AML-193 (cell line): ENCODE measurements around the gene PRKX.
"Not testable (repeated sequence)": the region's sequence is repeated elsewhere in the genome, so short reads cannot be mapped to it uniquely, and the experiment has no call there.

ENCODE experiments used
- DNase-seq, 2 experiments: peaks; one replicate each; lab custom pipeline; 2025; lab: John Stamatoyannopoulos, UW

The PRKX gene

DNA sequence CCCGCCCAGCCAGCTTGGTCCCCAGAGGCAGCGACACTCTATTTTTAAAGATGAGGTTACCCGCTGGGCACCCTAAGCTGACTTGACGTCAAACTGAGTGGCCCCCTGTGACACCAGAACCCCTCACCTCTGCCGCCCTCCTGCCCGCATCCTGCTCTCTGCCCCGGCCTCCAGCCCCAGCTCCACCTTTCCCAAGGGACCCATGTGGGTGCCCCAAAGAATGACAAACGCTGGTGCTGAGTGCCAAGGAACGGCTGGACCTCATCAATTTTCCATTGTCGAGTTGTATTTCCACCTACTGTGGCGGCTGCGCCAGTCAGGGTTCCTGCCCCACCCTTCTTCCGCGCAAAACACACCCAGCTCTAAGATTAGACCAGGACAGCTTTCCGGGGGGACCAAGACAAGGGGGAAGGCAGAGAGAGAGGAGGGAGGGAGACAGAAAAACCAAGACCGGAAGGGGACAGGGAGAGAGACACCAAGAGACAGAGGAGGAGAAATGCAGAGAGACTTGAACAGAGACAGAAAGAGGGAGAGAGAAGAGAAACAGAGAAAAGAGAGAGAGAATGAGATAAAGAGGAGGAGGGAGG is 2.0 kb downstream of the PRKX start:
- DNase-seq: no peak

DNA sequence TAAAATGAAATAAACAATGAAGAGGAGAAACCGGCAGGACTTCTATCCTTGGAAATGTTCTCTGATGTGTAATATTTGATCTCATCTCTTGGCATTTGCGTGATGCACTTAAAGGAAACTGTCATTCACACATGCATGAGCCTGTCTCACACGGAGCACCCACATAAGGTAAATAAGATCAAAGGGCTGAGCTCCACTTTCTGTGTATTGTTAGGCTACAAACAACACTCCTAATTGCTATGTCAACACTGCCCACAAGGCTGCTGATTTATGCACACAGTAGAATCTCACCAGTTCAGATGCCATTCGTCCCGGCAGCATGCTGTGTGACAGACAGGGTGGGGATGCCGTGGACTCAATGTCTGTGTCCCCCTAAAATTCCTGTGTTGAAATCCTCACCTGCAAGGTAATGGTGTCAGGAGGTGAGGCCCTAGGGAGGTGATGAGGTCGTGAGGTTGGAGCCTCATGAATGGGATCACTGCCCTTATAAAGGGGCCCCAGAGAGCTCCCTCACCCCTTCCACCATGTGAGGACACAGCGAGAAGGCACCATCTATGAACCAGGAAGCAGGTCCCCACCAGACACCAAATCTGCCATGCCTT is 5.7 kb downstream of the PRKX start:
- DNase-seq: not testable (repeated sequence)

DNA sequence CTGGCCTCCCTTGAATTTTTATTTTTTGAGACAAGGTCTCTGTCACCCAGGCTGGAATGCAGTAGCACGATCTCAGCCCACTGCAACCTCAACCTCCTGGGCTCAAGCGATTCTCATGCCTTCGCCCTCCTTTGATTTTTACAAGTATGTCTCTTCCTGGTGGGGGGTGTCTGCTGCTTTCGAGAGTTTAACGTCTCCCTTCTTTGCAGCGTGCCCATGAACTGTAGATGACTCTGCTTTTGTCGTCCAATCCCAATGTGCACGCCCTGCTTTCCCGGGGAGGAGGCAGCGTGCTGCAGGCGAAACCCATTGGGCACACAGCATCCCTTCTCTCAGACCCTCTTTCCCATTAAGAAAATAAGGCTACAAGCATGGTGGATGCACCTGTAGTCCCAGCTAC is 7.0 kb downstream of the PRKX start:
- DNase-seq: no peak

DNA sequence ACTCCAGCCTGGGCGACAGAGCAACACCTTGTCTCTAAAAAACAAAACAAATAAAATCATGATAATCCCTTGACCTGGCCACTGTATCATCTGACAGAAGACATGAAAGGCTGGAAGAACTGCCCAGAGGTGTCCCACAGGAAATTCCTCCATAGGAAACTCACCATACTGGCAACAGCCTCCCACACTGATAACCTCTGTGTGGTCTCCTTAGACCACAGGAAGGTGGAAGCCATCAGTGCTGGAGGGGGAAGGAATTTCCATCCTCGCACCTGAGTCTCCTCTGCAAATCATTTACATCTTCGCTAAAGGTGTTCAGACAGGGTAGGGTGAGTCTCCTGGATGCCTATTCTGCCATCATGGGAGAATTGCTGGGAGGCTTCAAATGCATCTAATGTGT is 10.2 kb downstream of the PRKX start:
- not testable (repeated sequence) for DNase-seq

- not testable (repeated sequence) for DNase-seq
Observed at GRCh38 chrX:3702095-3702494, 11.4 kb downstream of the PRKX start.

GRCh38 chrX:3701445-3701928 is 12.0 kb downstream of the PRKX start:
- DNase-seq: not testable (repeated sequence)

DNA sequence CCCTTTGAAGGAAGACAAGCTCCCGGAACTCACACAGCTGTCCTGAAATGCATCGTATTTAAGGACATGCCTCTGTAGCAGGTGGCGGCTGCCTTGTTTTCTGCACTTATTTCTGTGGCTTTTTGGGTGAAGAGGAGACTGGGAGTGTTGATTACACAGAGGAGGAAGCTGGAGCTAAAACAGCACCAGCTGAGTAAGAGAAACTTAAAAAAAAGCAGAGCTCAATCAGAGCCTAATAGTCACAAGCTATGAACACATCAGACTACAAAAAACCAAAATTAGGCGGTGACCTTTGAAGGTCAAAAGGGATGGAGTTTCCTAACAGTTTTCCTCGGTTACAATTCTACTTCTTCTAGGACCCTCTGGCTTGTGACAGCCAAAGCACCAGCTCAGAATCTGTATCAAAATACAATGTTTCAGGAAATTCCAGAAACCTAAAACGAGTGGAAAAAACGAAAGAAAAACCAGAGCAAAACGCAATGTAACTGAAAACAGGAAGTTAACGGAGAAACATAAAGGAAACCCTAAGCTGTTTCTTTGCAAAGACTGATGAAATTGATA is 13.5 kb downstream of the PRKX start:
- DNase-seq: peak in 1 of 2 experiments; percentile 30

GRCh38 chrX:3697701-3698279 is 15.7 kb downstream of the PRKX start:
- no peak for DNase-seq

GRCh38 chrX:3697220-3697684 is 16.2 kb downstream of the PRKX start:
- no peak for DNase-seq

DNA sequence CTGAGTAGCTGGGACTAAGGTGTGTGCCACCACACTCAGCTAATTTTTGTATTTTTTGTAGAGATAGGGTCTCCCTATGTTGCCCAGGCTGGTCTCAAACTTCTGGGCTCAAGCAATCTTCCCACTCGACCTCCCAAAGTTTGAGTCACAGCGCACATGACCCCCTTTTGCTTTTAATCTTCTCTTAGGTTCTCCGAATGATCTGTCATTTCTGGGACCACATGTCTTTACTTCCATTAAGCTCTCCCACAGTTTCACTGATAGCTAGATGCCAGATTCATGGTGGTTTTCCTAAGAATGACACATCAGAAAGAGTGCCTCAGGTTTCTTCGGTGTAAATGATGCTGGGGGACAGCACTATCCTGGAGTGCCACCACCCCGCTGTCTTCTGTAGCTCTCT is 17.9 kb downstream of the PRKX start:
- DNase-seq: no peak

GRCh38 chrX:3690140-3690539 is 23.3 kb downstream of the PRKX start:
- no peak for DNase-seq

DNA sequence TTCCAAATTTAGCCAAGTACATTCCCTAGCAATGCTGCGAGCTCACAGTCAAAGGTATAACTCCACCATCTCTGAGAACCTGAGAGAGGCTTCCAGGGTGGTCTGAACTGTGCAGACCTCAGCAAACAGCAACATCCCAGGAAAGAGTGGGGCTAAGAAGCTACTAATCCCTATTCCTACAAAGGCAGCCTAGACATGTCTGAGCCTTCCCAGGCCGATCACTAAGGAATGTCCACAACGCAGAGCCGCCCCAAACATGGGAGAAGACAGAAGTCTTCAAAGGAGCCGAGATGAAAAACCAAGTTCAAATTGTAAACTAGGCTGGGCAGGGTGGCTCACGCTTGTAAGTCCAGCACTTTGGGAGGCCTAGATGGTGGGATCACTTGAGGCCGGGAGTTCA is 30.2 kb downstream of the PRKX start:
- DNase-seq: not testable (repeated sequence)

GRCh38 chrX:3680459-3680858 is 33.0 kb downstream of the PRKX start:
- DNase-seq: no peak

DNA sequence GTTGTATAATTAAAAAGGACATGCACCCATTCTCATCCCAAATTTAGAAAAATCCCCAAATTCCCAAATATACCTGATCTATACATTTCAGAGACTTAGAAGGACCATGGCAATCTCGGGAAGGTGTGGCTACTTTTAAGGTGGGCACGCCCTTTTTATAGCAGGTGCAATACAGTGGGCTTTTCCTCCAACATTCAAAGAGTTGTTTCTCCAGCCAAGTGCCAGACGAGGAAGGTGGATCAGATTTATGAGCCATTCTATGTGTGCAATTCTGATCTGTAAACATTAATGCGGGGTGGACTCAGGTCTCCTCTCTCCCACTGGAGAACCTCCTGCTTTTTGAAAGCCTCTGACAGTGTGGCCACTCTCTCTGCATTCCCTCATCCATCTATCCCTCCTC is 33.8 kb downstream of the PRKX start:
- no peak for DNase-seq

GRCh38 chrX:3678328-3678727 is 35.1 kb downstream of the PRKX start:
- no peak for DNase-seq

GRCh38 chrX:3674881-3675280 is 38.6 kb downstream of the PRKX start:
- DNase-seq: no peak

DNA sequence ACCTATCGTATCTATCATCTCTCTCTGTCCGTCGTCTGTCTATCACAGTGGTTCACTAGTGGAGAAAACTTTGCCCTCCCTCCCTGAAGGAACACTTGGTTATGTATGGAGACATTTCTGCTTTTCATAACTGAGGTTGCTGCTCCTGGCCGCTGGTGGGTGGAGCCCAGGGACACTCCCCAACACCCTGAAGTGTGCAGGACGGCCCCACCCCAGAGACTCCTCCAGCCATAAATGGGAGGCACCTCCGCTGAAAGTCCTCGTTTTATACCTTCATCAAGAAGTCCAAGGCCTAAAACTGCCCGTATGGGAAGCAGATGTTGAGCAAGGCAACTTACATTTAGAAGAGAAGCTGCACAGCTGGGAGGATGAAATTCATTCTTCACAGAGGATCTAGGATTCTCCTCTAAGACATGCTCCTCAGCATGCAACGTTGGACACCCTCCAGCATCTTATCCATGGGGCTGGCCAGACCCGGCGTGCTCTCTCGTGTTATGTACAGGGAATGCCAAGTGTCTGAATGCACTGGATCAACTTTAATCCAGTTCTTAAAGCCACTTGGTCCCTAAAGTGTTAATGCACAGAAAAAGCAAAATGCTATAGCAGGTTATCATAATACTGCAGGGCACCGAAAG is 43.5 kb downstream of the PRKX start:
- no peak for DNase-seq

DNA sequence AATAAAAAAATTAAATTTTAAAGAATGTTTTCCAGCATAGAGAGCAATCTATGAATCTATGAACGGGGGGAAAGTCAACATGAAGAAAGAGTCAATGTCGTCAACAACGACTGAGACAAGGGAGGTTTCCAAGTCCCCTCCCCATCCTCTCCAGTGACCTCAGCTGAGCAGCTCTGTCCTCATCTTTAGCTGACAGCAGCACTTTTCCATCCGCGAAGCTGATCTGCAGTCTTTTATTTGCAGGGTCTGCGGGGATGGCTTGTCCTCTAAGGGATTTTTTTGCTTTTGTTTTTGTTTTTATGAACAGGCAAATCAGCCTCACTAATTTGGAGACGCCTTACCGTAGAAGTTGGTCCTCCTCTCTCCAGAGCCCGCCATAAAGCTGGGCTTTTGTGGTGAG is 46.5 kb downstream of the PRKX start:
- no peak for DNase-seq

GRCh38 chrX:3664921-3665320 is 48.5 kb downstream of the PRKX start:
- DNase-seq: no peak

DNA sequence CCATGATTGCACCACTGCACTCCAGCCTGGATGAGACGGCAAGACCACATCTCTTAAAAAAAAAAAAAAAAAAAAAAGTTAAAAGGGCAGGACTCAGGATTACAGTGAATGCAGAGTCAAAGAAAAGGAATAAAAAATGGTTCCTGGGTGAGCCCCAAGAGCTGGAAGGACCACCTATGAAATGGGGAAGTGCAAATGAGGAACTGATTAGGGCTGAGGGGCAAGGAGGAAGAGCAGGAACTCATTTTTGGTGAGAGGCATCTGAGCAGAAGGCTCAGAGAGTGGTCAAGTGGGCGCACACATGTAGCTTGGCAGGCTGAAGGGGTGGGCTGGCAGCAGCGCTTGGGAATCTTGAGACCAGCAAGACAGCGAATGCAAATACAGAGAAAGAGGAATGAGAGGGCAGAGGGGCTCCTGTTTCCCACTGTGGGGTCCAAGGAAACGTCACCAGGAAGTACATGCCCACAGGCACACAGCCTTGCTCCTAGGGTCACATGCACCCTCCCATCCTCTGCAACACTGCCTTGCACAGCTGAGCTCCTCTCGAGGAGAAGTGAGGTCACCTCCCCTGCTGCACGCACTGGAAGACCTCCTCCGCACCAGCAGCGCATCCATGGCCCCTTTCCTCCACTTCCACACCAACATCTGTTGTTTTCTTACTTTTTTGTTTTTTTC is 49.7 kb downstream of the PRKX start:
- peak; percentile 53 to 63 for DNase-seq

DNA sequence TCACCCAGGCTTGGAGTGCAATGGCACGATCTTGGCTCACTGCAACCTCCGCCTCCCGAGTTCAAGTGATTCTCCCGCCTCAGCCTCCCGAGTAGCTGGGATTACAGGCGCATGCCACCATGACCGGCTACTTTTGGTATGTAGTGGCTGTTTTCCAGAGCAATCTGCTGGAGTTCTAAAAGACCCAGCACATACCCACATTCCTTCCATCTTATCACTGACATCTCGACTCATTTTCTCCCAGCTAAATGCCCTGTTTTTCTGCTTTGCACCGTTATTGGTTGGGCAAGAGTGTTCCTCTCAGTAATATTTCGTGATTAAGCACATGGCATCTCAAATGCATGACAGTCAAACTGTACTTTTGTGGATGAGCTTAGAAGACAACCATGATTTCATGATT is 53.7 kb downstream of the PRKX start:
- DNase-seq: no peak

DNA sequence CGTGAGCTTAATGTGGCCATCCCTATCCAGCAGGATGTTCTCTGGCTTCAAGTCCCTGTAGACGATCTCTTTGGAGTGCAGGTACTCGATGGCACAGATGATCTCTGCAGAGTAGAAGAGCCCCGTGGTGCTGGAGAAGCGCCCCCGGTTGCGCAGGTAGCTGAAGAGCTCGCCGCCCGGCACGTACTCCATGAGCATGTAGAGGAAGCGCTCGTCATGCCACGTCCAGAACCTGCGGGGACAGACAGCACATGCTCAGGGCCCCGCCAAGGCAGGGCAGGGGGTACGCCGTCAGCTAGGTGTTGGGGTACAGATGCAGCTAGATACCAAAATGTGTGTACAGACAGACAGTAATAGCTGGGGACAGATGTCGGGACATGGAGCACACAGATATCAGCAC is 58.3 kb downstream of the PRKX start:
- no peak for DNase-seq
